GM19467 (cell line): ENCODE data around the gene ZNF414.

Experiments used
- ATAC-seq: cut with Tn5 transposase; IDR thresholded peaks from one replicate; pipeline ENCODE4 v1.9.1; 2021; ENCODE audit warnings: mild to moderate bottlenecking, moderate library complexity; ENCODE audit not compliant: unreplicated experiment

Gene ZNF414

GRCh38 chr19:8468761-8469373, 45.1 kb downstream of the ZNF414 start:
- ATAC-seq = no peak

- ATAC-seq = no peak
These were observed 45.8 kb downstream of the ZNF414 start for GRCh38 chr19:8468124-8468523.

- no peak for ATAC-seq
These were observed 47.9 kb downstream of the ZNF414 start for GRCh38 chr19:8466018-8466417.

DNA sequence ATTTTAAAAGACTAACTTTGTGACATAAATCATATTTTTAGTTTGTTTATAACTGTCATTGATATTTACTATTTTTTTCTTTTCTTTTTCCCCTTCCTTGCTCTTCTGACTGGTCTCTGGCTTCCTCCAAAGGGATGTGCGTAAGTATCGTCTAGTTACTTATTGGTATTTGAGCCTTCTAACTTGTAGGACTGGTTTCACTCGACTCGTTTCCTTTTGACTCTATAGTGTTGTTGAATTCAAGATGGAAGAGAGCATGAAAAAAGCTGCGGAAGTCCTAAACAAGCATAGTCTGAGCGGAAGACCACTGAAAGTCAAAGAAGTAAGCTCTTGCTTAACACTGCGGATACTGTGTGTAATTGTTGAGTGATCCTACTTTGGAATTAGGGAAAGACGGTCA, 50.6 kb downstream of the ZNF414 start:
- ATAC-seq = no peak

GRCh38 chr19:8462571-8462970, 51.4 kb downstream of the ZNF414 start:
- no peak for ATAC-seq

GRCh38 chr19:8461891-8462290, 52.1 kb downstream of the ZNF414 start:
- no peak for ATAC-seq

DNA sequence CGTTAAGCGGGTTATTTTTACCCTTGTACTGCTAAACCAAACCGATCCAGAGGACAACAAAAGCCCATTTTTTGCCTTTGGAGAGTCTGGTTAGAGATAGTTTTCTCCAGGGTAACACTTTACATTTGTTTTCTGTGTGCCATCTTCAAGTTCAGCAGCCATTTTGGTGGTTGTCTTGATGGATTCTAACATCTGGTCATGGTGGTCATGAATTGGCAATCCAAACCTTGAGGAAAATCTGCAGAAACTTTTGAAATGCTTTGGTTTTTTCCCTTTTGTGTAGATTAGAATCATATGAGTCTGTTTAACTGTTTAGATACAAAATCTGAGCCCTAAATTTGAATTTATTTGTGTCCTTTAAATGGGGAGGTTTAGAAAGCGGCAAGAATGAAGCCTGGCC, 52.6 kb downstream of the ZNF414 start:
- ATAC-seq = no peak

DNA sequence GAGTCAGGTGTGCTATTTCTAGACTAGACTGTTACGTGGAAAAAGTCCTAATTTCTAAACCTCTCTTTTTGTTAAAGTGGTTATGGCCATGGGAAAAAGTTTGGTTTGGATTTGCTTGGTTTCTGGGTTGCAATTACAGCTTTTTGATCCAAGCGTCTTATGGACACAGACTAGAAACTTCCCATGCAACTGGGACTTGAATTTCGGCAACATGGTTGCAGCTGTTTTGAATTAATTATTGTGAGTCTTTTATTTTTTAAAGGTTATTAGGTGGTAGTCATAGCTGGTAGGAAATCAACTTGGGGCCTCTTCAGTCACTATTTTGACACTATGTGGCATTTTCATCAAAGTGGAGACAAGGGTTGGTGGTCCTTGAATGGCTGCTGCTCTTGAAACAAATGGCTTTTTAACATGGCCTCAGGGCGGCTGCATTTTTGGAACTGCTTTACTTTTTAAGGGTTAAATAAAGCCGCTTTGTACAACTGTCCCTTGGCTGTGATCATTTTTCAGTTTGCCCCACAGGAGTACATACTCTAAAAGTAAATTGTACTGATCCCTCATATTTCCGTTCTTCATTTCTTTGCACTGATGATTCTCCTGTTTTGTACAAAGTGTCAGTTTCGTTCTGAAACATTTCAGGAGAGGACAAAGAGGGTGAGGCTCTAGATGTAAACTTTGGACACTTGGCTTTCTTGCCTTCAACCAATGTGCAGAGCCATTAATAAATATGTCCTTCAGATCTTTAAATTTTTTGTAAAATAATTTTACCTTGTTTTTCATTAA, 53.3 kb downstream of the ZNF414 start:
- ATAC-seq = no peak
